ENCODE results near the gene COL11A2.

The COL11A2 gene

GRCh38 chr6:33170176-33171015 is 21.9 kb downstream of the COL11A2 start:
- no peaks in the 10 kb centered on the region for H3K27me3 ChIP-seq (ENCODE audit: insufficient read depth, low read depth, severe bottlenecking)
- no peak for TF ChIP-seq CTCF (IDR thresholded peaks at IDR 0.05; ENCODE audit: low read depth, low read length)
- H3K27ac ChIP-seq: no peak overlapping the region
- no peaks in the 10 kb centered on the region for H3K36me3 ChIP-seq
- no peaks in the 10 kb centered on the region for H3K9me3 ChIP-seq (ENCODE audit: severe bottlenecking)
- DNase-seq: no peak
- H3K4me3 ChIP-seq (ENCODE audit: low read depth, low read length): no peak overlapping the region

- no peaks in the 10 kb centered on the region for H3K27me3 ChIP-seq (ENCODE audit: insufficient read depth, low read depth, severe bottlenecking)
- no peak for TF ChIP-seq CTCF (IDR thresholded peaks at IDR 0.05; ENCODE audit: low read depth, low read length)
- no peak overlapping the region for H3K27ac ChIP-seq
- no peak for DNase-seq
- no peak overlapping the region for H3K4me3 ChIP-seq (ENCODE audit: low read depth, low read length)
- no peaks in the 10 kb centered on the region for H3K9me3 ChIP-seq (ENCODE audit: severe bottlenecking)
- H3K36me3 ChIP-seq: no peaks in the 10 kb centered on the region
Observed at GRCh38 chr6:33169291-33170175, 22.7 kb downstream of the COL11A2 start.

GRCh38 chr6:33168639-33169038 is 23.6 kb downstream of the COL11A2 start:
- Histone ChIP-seq H3K4me3 (ENCODE audit: low read depth, low read length) (no peak overlapping the region), H3K27me3 (ENCODE audit: insufficient read depth, low read depth, severe bottlenecking) (no peaks in the 10 kb centered on the region), H3K36me3 (no peaks in the 10 kb centered on the region), H3K9me3 (ENCODE audit: severe bottlenecking) (no peaks in the 10 kb centered on the region), H3K27ac (no peak overlapping the region)
- DNase-seq: no peak
- TF ChIP-seq CTCF (IDR thresholded peaks at IDR 0.05; ENCODE audit: low read depth, low read length): no peak

GRCh38 chr6:33168284-33168601 is 24.0 kb downstream of the COL11A2 start:
- Histone ChIP-seq H3K36me3 (no peaks in the 10 kb centered on the region), H3K9me3 (ENCODE audit: severe bottlenecking) (no peaks in the 10 kb centered on the region), H3K27ac (no peak overlapping the region), H3K27me3 (ENCODE audit: insufficient read depth, low read depth, severe bottlenecking) (no peaks in the 10 kb centered on the region), H3K4me3 (ENCODE audit: low read depth, low read length) (no peak overlapping the region)
- no peak for TF ChIP-seq CTCF (IDR thresholded peaks at IDR 0.05; ENCODE audit: low read depth, low read length)
- DNase-seq: no peak

- H3K27me3 ChIP-seq (ENCODE audit: insufficient read depth, low read depth, severe bottlenecking): no peaks in the 10 kb centered on the region
- TF ChIP-seq CTCF (IDR thresholded peaks at IDR 0.05; ENCODE audit: low read depth, low read length): no peak
Observed at GRCh38 chr6:33167374-33168283, 24.6 kb downstream of the COL11A2 start.

More at GRCh38 chr6:33167374-33168283, 24.6 kb downstream of the COL11A2 start:
- H3K9me3 ChIP-seq (ENCODE audit: severe bottlenecking): no peaks in the 10 kb centered on the region
- no peak for DNase-seq
- no peaks in the 10 kb centered on the region for H3K36me3 ChIP-seq
- H3K4me3 ChIP-seq (ENCODE audit: low read depth, low read length): no peak overlapping the region
- H3K27ac ChIP-seq: no peak overlapping the region
